UCSD-AML1 (cell line): ENCODE results near the gene ZNF768.
"Not testable (repeated sequence)": the region's sequence is repeated elsewhere in the genome, so short reads cannot be mapped to it uniquely, and the experiment has no call there.

ENCODE experiments used
- DNase-seq: peaks from one replicate; lab custom pipeline; 2025; ENCODE audit not compliant: unreplicated experiment; lab: John Stamatoyannopoulos, UW

ZNF768 gene

DNA sequence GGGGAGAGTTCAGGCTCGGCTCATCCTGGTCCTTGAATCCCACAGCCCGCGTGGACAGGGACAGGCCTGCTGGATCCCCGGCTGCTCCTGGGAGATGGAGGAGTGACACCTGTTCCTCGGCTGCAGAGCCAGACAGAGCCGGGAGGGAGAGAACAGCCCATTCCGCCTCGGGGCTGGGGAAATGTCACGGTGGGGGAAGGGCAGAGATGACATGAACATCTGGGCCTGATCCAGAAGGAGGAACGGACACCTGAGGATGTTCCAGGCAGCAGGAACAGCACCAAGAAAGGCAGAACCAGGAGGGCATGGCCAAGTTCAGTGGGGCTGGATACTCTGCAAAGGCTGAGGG lies 29.7 kb upstream of the ZNF768 start:
- DNase-seq, result no peak

DNA sequence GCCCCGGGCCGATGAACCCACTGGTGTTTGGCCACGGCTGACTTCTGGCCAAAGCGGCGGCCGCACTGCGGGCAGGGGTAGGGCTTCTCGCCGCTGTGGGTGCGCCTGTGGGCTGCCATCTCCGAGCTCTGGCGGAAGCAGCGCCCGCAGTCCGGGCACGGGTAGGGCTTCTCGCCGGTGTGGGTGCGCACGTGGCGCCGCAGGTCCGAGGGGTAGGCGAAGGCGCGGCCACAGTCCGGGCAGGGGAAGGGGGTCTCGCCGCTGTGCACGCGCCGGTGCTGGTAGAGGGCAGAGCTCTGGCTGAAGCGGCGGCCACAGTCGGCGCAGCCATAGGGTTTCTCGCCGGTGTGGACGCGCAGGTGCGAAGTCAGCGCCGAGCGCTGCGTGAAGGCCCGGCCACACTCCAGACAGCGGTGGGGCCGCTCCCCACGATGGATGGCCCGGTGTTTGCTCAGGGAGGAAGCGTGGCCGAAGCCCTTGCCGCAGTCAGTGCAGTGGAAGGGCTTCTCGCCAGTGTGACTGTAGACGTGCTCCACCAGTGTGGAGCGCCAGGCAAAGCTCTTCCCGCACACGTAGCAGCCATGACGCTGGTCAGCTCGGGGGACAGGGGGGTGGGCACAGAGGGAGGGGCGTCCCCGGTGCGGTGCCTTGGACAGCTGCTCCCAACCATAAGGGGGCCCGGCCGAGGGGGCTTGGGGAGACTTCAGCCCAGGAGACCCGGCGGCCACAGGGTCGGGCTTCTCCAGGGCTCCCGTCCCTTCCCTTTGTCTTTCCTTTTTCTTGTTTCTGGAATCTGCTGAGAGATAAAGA lies 29.2 kb upstream of the ZNF768 start:
- DNase-seq, result no peak

DNA sequence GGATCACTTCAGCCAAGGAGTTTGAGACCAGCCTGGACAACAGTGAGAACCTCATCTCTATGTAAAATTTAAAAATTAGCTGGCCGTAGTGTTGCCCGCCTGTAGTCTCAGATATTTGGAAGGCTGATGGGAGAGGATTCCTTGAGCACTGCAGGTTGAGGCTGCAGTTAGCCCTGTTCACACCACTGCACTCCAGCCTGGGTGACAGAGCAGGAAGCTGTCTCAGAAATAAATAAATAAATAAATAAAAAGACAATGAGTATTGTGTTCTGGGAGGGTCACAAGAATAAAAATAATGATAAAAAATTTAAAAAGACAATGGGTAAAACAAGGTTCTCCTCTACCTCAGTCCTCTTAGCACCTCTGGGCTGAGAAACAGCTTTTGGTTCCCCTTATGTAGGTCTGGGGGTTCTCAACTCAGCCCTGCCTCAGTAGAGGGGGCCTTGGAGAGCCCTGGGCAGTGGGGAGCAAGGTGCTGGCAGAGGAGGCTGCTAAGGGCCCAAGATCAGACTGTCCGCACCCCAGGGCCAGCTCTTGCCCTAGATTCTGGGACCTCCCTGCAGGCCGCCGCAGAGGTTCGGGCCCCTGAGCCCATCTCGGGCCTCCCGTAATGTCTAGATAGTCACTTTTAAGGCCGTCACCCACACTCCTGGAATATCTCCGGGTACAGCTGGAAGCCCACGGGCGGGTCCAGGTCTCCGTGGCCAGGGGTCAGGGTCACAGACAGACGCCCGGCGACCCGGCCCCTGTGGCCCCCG lies 28.4 kb upstream of the ZNF768 start:
- no peak for DNase-seq

DNA sequence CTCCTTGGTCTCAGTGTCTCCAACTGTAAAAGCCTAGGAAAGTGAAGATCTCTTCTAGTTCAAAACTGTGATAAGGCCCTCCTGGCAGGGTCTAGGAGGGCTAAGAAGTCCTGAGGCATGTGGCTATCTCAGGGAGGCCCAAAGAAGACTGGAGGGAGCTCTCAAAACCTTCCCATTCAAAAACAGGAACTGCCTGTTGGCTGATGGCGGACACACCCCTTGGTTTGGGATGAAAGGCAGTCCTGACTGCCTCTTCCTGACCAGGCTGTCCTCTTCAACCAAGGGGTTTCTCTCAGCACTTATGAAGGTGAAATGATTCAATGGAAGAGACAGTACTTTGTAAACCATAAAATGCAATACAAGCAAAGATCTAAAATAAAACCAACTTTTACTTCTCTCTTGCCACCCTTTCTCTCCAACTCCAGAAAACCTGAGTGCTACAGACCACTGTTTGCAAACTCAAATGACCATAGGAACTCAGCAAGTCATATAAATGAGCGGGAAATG lies 27.1 kb upstream of the ZNF768 start:
- DNase-seq, result no peak

DNA sequence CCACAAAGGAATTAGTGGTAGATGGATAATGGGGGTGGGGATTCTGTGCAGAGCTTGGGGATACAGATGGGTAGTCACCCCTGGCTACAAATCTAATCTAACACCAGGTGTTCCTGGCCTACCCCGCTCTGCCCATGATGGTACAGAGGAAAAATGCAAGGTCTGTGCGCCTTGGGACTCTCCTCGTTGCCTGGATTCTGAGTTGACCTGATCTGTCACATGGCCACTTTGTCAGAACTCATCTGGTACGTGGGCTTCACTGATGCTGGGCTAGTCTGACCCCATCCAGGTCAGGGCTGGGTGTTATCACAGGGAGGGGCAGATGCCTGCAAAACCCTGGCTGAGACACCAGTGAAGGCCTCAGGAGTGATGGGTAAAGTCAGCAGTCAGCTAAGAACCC lies 26.6 kb upstream of the ZNF768 start:
- DNase-seq, result no peak

DNA sequence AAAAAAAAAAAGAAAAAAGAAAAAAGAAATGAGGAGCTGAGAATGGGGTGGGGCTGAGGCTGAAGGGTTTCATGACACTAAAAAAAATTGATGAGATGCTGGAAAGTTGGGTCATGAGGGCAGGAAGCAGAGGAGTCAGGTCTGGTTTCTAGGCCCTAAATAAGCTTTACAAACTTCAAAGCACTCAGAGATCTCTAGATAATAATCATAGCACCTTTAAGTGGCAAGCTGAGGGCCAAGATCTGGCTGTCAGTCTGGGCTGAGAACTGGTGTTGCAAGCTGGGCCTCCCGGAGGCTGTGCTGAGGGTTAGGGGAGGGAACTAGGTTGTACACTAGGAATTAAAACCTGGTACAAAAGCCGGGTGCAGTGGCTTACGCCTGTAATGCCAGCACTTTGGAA lies 25.4 kb upstream of the ZNF768 start:
- no peak for DNase-seq

DNA sequence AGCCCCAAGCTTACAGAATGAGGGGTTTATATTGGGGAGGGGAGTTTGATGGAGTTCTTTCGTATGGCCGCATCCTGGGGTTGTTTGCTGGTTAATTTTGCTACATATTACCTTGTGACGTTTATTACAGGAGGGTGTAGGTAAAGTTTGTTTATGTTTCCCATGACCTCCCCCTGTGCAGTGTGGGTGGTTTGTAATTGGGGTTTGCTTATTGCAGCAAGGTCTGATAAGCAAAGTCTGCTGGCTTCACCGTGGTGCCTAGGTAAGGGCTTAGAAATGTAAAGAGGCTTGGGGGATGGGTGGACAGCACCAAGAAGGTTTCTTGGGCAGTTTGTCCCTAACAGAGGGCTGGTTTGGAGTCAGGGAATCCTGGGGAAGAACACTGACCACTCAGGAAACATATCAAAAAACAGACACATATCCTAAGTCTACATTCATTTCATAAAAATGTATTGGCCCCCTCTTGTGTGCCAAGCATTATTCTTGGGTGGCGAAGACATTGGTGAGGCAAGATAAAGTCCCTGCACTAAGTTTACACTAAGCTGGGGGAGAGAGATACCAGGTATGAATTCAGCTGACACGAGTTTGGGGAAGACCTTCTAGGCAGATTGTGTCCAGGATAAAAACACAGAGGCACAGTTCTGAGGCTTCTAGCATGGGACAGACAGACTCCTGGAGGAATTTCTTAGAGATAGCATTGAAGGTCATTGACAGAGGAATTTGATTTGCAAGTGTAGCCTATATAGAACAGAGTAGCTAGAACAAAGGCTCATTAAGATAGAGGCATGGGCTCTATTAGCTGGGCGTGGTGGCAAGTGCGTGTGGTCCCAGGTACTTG lies 22.3 kb upstream of the ZNF768 start:
- no peak for DNase-seq

DNA sequence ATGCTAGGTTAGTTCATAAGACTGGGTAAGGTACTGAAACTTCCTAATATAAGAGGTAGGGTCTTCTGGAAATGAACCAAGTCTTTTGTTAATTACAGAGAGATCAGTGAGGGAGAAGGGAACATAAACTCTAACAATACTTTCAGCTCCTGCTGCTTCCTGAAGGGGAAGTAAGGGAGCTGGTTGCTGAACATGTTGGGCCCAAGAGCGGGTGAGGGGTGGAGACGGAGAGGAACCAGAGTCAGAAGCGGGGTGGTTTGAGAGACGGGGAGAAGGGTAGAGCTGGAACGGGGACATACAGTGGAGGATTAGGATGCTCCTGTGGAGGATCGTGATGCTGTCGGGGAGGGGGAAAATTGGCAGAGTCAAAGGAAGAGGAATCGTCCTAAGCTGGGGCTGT lies 19.7 kb upstream of the ZNF768 start:
- no peak for DNase-seq

DNA sequence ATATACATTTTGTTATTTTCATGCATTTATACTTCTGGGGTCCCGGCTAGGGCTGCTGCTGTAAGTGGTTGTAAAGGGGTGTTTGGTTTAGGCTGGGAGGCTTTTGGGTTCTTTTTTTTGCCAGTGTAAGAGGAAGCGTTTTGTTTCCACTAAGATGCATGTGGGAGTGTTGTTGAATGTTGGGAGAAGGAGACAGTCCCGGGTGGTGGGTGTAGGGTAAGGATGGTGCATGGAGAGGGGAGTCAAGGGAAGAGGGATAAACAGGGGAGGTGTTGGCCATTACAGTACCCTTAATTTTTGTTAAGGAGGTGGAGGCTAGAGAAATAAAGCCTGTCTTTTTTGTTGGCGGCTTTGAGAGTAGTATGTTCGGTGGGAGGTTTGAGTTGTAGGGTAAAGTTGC lies 16.7 kb upstream of the ZNF768 start:
- no peak for DNase-seq

DNA sequence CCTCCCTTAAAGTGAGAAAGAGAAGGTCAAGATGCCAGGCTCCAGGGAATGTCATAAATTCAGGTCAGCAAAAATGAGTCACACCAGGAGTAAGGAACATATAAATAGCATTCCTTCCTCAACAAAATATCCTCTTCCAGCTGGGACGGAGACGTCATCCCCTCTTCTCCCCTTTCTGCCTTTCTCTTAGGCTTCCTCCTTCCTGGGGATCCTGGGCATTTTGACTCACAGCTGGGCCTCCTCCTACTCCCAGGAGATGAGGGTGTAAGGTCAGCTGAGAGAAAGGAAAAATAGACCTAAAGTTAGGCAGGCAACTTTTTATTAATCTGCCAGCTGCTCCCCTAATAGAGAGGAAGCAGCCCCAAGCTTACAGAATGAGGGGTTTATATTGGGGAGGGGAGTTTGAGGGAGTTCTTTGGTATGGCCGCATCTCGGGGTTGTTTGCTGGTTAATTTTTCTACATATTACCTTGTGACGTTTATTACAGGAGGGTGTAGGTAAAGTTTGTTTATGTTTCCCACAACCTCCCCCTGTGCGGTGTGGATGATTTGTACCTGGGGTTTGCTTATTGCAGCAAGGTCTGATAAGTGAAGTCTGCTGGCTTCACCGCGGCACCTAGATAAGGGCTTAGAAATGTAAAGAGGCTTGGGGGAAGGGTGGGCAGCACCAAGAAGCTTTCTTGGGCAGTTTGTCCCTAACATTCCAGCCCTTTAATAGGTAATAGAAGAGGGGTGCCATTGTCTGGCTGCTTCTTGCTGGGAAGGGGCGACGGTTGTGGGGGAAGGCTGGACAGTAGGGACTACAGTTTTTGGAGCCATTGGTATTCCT lies 15.3 kb upstream of the ZNF768 start:
- no peak for DNase-seq

DNA sequence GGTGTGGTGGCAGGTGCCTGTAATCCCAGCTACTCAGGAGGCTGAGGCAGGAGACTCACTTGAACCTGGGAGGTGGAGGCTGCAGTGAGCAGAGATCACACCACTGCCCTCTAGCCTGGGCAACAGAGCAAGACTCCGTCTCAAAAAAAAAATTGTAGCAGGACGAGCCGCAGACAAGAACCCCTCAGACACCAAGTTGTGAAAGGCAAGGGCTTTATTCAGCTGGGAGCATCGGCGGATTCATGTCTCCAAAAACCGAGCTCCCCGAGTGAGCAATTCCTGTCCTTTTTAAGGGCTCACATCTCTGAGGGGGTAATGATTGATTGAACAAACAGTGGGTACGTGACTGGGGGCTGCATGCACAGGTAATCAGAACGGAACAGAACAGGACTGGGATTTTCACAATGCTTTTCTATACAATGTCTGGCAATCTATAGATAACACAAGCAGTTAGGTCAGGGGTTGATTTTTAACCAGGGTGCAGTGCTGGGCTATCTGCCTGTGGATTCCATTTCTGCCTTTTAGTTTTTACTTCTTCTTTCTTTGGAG lies 14.6 kb upstream of the ZNF768 start:
- not testable (repeated sequence) for DNase-seq

DNA sequence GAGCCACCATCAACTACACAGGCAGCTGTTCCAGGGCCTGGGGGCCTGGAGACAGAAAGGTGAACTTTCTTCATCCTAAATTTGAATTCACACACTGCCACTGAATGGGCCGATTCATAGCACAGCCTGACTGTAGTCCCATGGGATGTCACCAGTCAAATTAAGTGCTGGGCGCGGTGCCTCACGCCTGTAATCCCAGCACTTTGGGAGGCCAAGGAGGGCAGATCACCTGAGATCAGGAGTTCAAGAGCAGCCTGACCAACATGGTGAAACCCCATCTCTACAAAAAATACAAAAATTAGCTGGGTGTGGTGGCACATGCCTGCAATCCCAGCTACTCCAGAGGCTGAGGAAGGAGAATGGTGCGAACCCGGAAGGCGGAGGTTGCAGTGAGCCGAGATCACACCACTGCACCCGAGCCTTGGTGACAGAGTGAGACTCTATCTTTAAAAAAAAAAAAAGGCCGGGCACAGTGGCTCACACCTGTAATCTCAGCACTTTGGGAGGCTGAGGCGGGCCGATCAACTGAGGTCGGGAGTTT lies 13.7 kb upstream of the ZNF768 start:
- DNase-seq, result not testable (repeated sequence)

DNA sequence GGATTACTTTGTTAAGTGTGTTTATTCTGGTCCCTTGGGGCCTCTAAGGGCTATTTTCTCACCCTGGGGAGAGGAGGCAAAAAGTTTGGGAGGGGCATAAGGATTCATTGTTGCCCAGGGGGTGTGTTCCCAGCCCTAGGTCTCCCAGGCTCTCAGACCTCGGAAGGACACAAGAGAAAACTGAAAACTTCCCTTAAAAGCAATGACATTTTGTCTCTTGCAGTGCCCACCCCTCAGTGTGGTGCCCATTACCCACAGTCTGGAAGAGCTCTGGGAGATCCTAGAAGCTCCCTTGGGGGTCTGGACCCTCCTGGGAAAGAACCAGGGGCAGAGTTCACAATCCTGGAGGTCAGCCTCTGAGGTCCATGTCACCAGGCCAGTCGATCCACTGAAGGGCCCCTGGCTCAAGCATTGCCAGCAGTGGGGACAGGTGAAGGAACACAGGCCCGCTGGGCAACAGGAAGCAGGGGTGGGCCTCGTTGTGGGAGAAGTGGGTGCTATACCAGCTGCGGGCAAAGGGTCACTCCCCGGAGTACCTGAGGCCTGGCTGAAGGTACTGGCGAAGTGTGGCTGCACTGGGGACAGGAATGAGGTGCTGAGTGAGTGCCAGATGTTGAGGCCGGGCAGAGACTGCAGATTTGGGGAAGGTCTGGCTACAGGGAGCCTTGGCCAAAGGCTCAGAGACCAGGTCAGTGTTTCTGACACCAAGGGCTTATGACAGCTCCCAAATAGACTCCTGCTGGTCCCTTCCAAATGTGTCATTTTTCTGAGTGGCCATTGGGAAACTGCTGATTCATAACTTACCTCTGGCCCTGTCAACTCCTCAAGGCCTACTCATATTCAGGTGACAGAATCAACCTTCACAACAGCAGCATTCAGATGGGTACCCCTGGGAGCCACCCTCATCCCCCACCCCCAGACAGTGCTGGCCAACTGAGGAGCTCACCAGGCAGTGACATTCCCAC lies 12.9 kb upstream of the ZNF768 start:
- no peak for DNase-seq

DNA sequence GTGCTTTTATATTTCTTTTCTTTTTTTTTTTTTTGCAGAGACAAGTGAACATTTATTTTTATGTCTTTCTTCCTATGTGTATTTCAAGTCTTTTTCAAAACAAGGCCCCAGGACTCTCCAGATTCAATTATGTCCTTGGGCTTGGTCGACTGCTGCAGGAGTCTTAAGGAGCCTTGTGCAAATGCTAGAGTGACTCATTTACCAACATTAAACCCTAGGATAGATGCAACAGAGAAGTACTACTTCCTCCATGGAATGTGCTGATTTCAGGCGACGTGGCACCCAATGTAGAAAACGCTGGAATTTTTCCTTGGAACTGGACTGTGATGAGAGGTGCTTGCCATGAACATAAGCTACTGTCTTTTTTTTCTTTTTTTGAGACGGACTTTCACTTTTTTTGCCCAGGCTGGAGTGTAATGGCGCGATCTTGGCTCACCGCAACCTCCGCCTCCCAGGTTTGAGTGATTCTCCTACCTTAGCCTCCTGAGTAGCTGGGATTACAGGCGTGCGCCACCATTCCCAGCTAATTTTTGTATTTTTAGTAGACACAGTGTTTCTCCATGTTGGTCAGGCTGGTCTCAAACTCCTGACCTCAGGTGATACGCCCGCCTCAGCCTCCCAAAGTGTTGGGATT lies 10.1 kb upstream of the ZNF768 start:
- not testable (repeated sequence) for DNase-seq

DNA sequence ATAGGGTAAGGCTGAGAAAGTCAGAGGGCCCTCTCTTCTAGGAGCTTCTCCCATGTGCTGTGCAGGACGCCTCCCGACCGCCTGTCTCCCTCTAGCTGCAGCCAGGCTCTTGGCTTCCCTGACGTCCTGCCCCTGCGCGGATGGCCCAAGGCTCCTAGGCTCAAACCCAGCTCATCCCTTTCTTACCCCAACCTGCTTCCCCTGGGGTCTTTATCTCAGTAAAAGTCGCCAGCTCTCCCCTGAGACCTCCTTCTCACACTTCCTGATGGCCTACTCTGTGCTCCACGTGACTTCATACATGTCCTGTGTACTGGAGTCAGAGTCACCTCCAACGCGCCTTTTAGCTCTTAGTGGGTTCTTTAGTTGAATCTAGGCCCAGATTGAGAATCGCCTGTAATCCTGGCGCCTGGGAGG lies 9.4 kb upstream of the ZNF768 start:
- DNase-seq, result peak; percentile 76

DNA sequence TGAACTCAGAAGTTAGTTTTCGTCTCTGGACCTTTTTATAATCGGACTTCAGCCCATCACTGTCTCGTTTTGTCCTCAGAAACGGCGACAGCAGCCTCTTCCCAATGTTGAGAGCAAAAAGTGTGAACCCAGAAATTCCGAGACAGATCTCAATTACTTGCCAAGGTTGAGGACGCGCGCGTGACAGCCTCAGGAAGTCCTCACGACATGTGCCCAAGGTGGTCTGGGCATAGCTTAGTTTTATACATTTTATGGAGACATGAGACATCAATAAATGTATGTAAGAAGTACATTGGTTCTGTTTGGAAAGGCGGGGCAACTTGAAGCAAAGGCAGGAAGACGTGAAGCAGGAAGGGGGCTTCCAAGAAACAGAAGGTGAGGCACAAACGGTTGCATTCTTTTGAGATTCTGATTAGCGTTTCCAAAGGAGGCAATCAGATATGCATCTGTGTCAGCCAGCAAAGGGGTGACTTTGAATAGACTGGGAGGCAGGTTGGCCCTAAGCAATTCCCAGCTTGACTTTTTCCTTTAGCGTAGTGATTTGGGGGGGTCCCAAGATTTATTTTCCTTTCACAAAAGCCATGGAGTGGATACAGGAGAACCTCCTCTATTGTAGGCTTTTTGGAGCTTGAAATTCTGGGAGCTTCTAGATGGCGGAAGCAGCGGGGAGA lies 8.9 kb upstream of the ZNF768 start:
- DNase-seq, result no peak

DNA sequence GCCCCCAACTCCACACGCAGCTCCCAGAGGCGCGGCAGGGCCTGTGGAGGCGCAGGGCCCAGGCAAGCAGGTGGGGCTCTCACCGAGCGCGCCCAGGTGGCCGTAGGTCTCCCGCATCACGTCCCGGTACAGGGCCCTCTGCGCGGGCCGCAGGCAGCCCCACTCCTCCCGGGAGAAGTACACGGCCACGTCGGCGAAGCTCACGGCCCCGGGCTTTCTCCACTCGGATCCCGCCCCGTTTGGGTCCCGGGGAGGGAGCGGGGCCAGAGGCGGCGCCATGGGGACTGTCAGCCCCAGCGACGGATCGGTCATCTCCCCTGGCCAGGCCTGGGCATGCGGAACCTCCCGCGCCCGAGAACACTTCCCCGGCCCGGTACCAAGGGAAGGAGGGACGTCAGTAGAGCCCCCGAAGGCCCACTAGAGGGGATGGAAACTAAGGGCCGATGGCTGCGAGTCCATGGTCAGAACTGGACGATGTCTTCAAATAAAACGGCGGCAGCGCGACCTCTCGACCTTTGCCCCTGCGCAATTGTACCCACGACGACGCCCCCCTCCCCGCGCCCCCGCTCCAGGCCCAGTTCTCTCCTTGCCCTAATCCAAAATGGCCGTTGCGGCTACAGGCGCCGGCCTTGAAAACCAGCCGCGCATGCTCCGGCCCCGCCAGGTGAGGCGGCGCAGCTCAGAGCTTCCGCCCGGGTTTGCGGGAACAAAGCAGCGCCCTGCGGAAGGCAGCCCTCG lies 8.2 kb upstream of the ZNF768 start, which contains the start of gene ZNF747:
ZNF747 (minus strand) TSS at position 491 of the 738 bp plus-strand sequence; CDS start at position 312, 179 bp downstream.
- DNase-seq, result peak; percentile 94
